WTC11 (cell line): ENCODE data around the gene MSH2. TPM values are rescaled to one million over a fixed set of nuclear protein-coding genes. Genes with fewer than 3 reads are reported as not detected.

Experiments
- ATAC-seq: fragments of 200-7000 bp; cut with Tn5 transposase; 2 replicates; pipeline ENCODE4 v1.10.0; 2021; ENCODE audit warnings: mild to moderate bottlenecking, moderate library complexity
- CTCF ChIA-PET: fragments of 300-600 bp; sonication (Branson Sonifier 250); formaldehyde crosslinking; loops from one replicate; lab custom pipeline; 2021; ENCODE audit warnings: antibody characterized with exemption; lab: Charles Lee
- POLR2A ChIA-PET: fragments of 350-600 bp; sonication (Branson Sonifier 250); formaldehyde crosslinking; loops from one replicate; lab custom pipeline; 2021; ENCODE audit warnings: antibody characterized with exemption; lab: Charles Lee
- DNase-seq: peaks from one replicate; pipeline ENCODE4 v3.0.0; 2021; ENCODE audit warnings: low spot score
- H3K27ac Mint-ChIP-seq: 2 replicates; pipeline ENCODE4 v1.8.0; 2021; ENCODE audit warnings: mixed read lengths
- H3K27me3 Mint-ChIP-seq: 2 replicates; pipeline ENCODE4 v1.8.0; 2021; ENCODE audit warnings: low read depth, mild to moderate bottlenecking, moderate library complexity, mixed read lengths
- H3K36me3 Mint-ChIP-seq: 2 replicates; pipeline ENCODE4 v1.8.0; 2021; ENCODE audit warnings: mixed read lengths
- H3K4me1 Mint-ChIP-seq: 2 replicates; pipeline ENCODE4 v1.8.0; 2022; ENCODE audit warnings: mixed read lengths
- H3K4me3 Mint-ChIP-seq: 2 replicates; pipeline ENCODE4 v1.8.0; 2021; ENCODE audit warnings: mild to moderate bottlenecking, moderate library complexity, mixed read lengths
- H3K9me3 Mint-ChIP-seq: 2 replicates; pipeline ENCODE4 v1.8.0; 2021; ENCODE audit warnings: mixed read lengths
- AR ChIP-seq: fragments of 250-450 bp; sonication (Bioruptor Pico); IDR thresholded peaks from 2 replicates; pipeline ENCODE4 v1.9.0; 2021; ENCODE audit warnings: mild to moderate bottlenecking
- ATF3 ChIP-seq: sonication (generic); formaldehyde crosslinking; conservative IDR thresholded peaks from 2 replicates; pipeline ENCODE4 v1.8.1; 2022; ENCODE audit warnings: mild to moderate bottlenecking, missing genetic modification reagents
- CBFB ChIP-seq: sonication (generic); formaldehyde crosslinking; IDR thresholded peaks from 2 replicates; pipeline ENCODE4 v1.8.1; 2022; ENCODE audit warnings: mild to moderate bottlenecking, low read depth, missing genetic modification reagents
- FOXK1 ChIP-seq: sonication (generic); formaldehyde crosslinking; IDR thresholded peaks from 2 replicates; pipeline ENCODE4 v1.8.0; 2022; ENCODE audit warnings: mild to moderate bottlenecking, moderate library complexity, missing genetic modification reagents
- FOXP1 ChIP-seq: sonication (generic); formaldehyde crosslinking; IDR thresholded peaks from 2 replicates; pipeline ENCODE4 v1.8.0; 2022; ENCODE audit warnings: missing genetic modification reagents, mild to moderate bottlenecking, moderate library complexity, borderline replicate concordance
- JAZF1 ChIP-seq: fragments of 250-450 bp; sonication (Bioruptor Pico); IDR thresholded peaks from 2 replicates; pipeline ENCODE4 v1.9.0; 2021; ENCODE audit warnings: moderate library complexity, mild to moderate bottlenecking, inconsistent platforms
- MAX ChIP-seq: sonication (generic); formaldehyde crosslinking; IDR thresholded peaks from 2 replicates; pipeline ENCODE4 v1.8.0; 2022; ENCODE audit warnings: mild to moderate bottlenecking, missing genetic modification reagents
- MYBL2 ChIP-seq: sonication (generic); formaldehyde crosslinking; IDR thresholded peaks from 2 replicates; pipeline ENCODE4 v1.8.1; 2023; ENCODE audit warnings: mild to moderate bottlenecking, moderate library complexity, missing genetic modification reagents
- OVOL2 ChIP-seq: fragments of 250-450 bp; sonication (Bioruptor Pico); IDR thresholded peaks from 2 replicates; pipeline ENCODE4 v1.9.0; 2021; ENCODE audit warnings: mild to moderate bottlenecking, borderline replicate concordance
- RELA ChIP-seq: sonication (generic); formaldehyde crosslinking; IDR thresholded peaks from 2 replicates; pipeline ENCODE4 v1.8.1; 2022; ENCODE audit warnings: missing genetic modification reagents, mild to moderate bottlenecking, borderline replicate concordance
- RORB ChIP-seq: fragments of 250-450 bp; sonication (Bioruptor Pico); IDR thresholded peaks from 2 replicates; pipeline ENCODE4 v1.9.0; 2021; ENCODE audit warnings: mild to moderate bottlenecking
- STAT6 ChIP-seq: sonication (generic); formaldehyde crosslinking; conservative IDR thresholded peaks from 2 replicates; pipeline ENCODE4 v1.8.1; 2023; ENCODE audit warnings: mild to moderate bottlenecking, low read depth, missing genetic modification reagents, moderate library complexity
- USF1 ChIP-seq: sonication (generic); formaldehyde crosslinking; IDR thresholded peaks from 2 replicates; pipeline ENCODE4 v1.8.0; 2022; ENCODE audit warnings: mild to moderate bottlenecking, missing genetic modification reagents
- USF2 ChIP-seq: sonication (generic); formaldehyde crosslinking; IDR thresholded peaks from 2 replicates; pipeline ENCODE4 v1.8.1; 2023; ENCODE audit warnings: mild to moderate bottlenecking, missing genetic modification reagents, moderate library complexity
- ZBTB43 ChIP-seq: sonication (generic); formaldehyde crosslinking; IDR thresholded peaks from 2 replicates; pipeline ENCODE4 v1.8.1; 2023; ENCODE audit warnings: mild to moderate bottlenecking, missing genetic modification reagents
- ZNF121 ChIP-seq: sonication (generic); formaldehyde crosslinking; IDR thresholded peaks from 2 replicates; pipeline ENCODE4 v1.8.0; 2023; ENCODE audit warnings: missing genetic modification reagents
- ZNF263 ChIP-seq: sonication (generic); formaldehyde crosslinking; IDR thresholded peaks from 2 replicates; pipeline ENCODE4 v1.8.1; 2022; ENCODE audit warnings: low read depth, mild to moderate bottlenecking, moderate library complexity, missing genetic modification reagents
- ZNF671 ChIP-seq: fragments of 250-450 bp; sonication (Bioruptor Pico); IDR thresholded peaks from 2 replicates; pipeline ENCODE4 v1.8.0; 2021; ENCODE audit warnings: mild to moderate bottlenecking
- total RNA-seq: library from RNA; stranded (reverse); gene quantifications from 3 replicates; pipeline ENCODE4 v1.2.3, GENCODE V29; 2021

Gene MSH2
- total RNA-seq, 1 experiment from 2014 or later = 244 TPM

GRCh38 chr2:47508641-47509040 is 105.7 kb downstream of the MSH2 start (continued):
- TF ChIP-seq ATF3 = no peak
- TF ChIP-seq FOXK1 (CRISPR knock-in tag) = no peak
- no peak for TF ChIP-seq CBFB (CRISPR knock-in tag)
- TF ChIP-seq OVOL2 = no peak
- TF ChIP-seq ZNF121 (CRISPR knock-in tag) = no peak
- no peak for TF ChIP-seq FOXP1 (CRISPR knock-in tag)
- no peak for TF ChIP-seq USF2 (CRISPR knock-in tag)
- no peak for TF ChIP-seq ZNF671 (CRISPR knock-in tag)
- no peak for TF ChIP-seq USF1 (CRISPR knock-in tag)
- TF ChIP-seq RORB = no peak
- no peak for TF ChIP-seq MAX (CRISPR knock-in tag)
- TF ChIP-seq MYBL2 = no peak
- no peak for TF ChIP-seq RELA (CRISPR knock-in tag)
- no peak for TF ChIP-seq AR (CRISPR knock-in tag)
- no peak for TF ChIP-seq ZBTB43 (CRISPR knock-in tag)
- no peak for TF ChIP-seq JAZF1 (CRISPR knock-in tag)
- TF ChIP-seq ZNF263 (CRISPR knock-in tag) = no peak
- TF ChIP-seq, all 79 proteins: peak for 0

- Mint-ChIP-seq H3K27me3 (peaks cover 11% of the 10 kb centered on the region; the same call in 1 of the 2 replicates), H3K4me1 (peaks cover 15% of the 10 kb centered on the region), H3K9me3 (peaks cover 33% of the 10 kb centered on the region), H3K27ac (no peak overlapping the region), H3K4me3 (no peak overlapping the region), H3K36me3 (peaks cover 43% of the 10 kb centered on the region)
- no peak for TF ChIP-seq STAT6
- DNase-seq (no peak), ATAC-seq (no peak)
- CTCF ChIA-PET = no interaction called here
- POLR2A ChIA-PET = no interaction called here
These were observed 106.3 kb downstream of the MSH2 start for GRCh38 chr2:47509250-47509649.
